Nephron (organoid): Measurements from ENCODE around the gene TPD52L3.

ENCODE experiments used
- H3K27ac Mint-ChIP-seq, 3 experiments: 2 replicates each; pipeline ENCODE4 v1.8.0; 2020; ENCODE audit warnings: mixed read lengths in 3 of 3, mild to moderate bottlenecking in 2 of 3, moderate library complexity in 1 of 3
- H3K27me3 Mint-ChIP-seq: 2 replicates; pipeline ENCODE4 v1.8.0; 2021; ENCODE audit warnings: low read depth, mild to moderate bottlenecking, moderate library complexity, mixed read lengths
- H3K36me3 Mint-ChIP-seq: 2 replicates; pipeline ENCODE4 v1.8.0; 2020; ENCODE audit warnings: low read depth, mixed read lengths
- H3K4me1 Mint-ChIP-seq: 2 replicates; pipeline ENCODE4 v1.8.0; 2020; ENCODE audit warnings: mixed read lengths
- H3K4me3 Mint-ChIP-seq, 3 experiments: 2 replicates each; pipeline ENCODE4 v1.8.0; 2020; ENCODE audit warnings: mild to moderate bottlenecking in 3 of 3, mixed read lengths in 3 of 3, moderate library complexity in 2 of 3
- H3K9me3 Mint-ChIP-seq: 2 replicates; pipeline ENCODE4 v1.8.0; 2020; ENCODE audit warnings: mixed read lengths
- CTCF ChIP-seq, 3 experiments: fragments of 200-600 bp; sonication (generic); IDR thresholded peaks; one replicate each; pipeline ENCODE4 v1.5.0; 2021; ENCODE audit warnings: antibody characterized with exemption in 3 of 3; ENCODE audit not compliant: unreplicated experiment in 3 of 3

Gene TPD52L3

GRCh38 chr9:6330958-6331634 is 2.9 kb downstream of the TPD52L3 start:
- peaks cover 13% of the 10 kb centered on the region for H3K9me3 Mint-ChIP-seq
- no peak overlapping the region for H3K4me3 Mint-ChIP-seq
- H3K27ac Mint-ChIP-seq, result no peak overlapping the region
- no peaks in the 10 kb centered on the region for H3K36me3 Mint-ChIP-seq
- TF ChIP-seq CTCF (IDR thresholded peaks at IDR 0.05; ENCODE audit: unreplicated experiment in 3 of 3), result no peak
- H3K4me1 Mint-ChIP-seq, result no peaks in the 10 kb centered on the region
- H3K27me3 Mint-ChIP-seq, result no peaks in the 10 kb centered on the region

GRCh38 chr9:6334305-6334704 is 6.1 kb downstream of the TPD52L3 start:
- Mint-ChIP-seq H3K4me1 (no peaks in the 10 kb centered on the region), H3K27me3 (no peaks in the 10 kb centered on the region), H3K9me3 (peaks cover 21% of the 10 kb centered on the region), H3K36me3 (no peaks in the 10 kb centered on the region), H3K4me3 (no peak overlapping the region), H3K27ac (no peak overlapping the region)
- no peak for TF ChIP-seq CTCF (IDR thresholded peaks at IDR 0.05; ENCODE audit: unreplicated experiment in 3 of 3)

GRCh38 chr9:6348766-6349165 is 20.6 kb downstream of the TPD52L3 start:
- Mint-ChIP-seq H3K27me3 (no peaks in the 10 kb centered on the region), H3K4me3 (no peak overlapping the region), H3K4me1 (no peaks in the 10 kb centered on the region), H3K36me3 (no peaks in the 10 kb centered on the region), H3K9me3 (peaks cover 3% of the 10 kb centered on the region), H3K27ac (no peak overlapping the region)
- TF ChIP-seq CTCF (IDR thresholded peaks at IDR 0.05; ENCODE audit: unreplicated experiment in 3 of 3), result no peak

GRCh38 chr9:6351737-6352136 is 23.6 kb downstream of the TPD52L3 start:
- Mint-ChIP-seq H3K4me3 (no peak overlapping the region), H3K27ac (no peak overlapping the region), H3K36me3 (no peaks in the 10 kb centered on the region), H3K9me3 (peaks cover 3% of the 10 kb centered on the region), H3K4me1 (no peaks in the 10 kb centered on the region), H3K27me3 (peaks cover 3% of the 10 kb centered on the region)
- no peak for TF ChIP-seq CTCF (IDR thresholded peaks at IDR 0.05; ENCODE audit: unreplicated experiment in 3 of 3)

GRCh38 chr9:6354072-6354686 is 26.0 kb downstream of the TPD52L3 start:
- Mint-ChIP-seq H3K27me3 (peaks cover 12% of the 10 kb centered on the region), H3K27ac (no peak overlapping the region), H3K4me3 (no peak overlapping the region), H3K9me3 (no peaks in the 10 kb centered on the region), H3K4me1 (no peaks in the 10 kb centered on the region), H3K36me3 (no peaks in the 10 kb centered on the region)
- peak; percentile 56 to 67 (median 63) for TF ChIP-seq CTCF (IDR thresholded peaks at IDR 0.05; ENCODE audit: unreplicated experiment in 3 of 3)

- no peaks in the 10 kb centered on the region for H3K9me3 Mint-ChIP-seq
- H3K27ac Mint-ChIP-seq, result peak overlapping the region in 1 of 3 experiments; percentile 39
- no peaks in the 10 kb centered on the region for H3K4me1 Mint-ChIP-seq
- TF ChIP-seq CTCF (IDR thresholded peaks at IDR 0.05; ENCODE audit: unreplicated experiment in 3 of 3), result no peak
- peaks cover 12% of the 10 kb centered on the region for H3K27me3 Mint-ChIP-seq
- no peak overlapping the region for H3K4me3 Mint-ChIP-seq
- H3K36me3 Mint-ChIP-seq, result no peaks in the 10 kb centered on the region
Measured at GRCh38 chr9:6355728-6356127, 27.6 kb downstream of the TPD52L3 start.
